HG02798 (cell line): ENCODE measurements around the gene OSTF1.

Experiments
- ATAC-seq: cut with Tn5 transposase; IDR thresholded peaks from one replicate; pipeline ENCODE4 v1.9.1; 2021; ENCODE audit warnings: mild to moderate bottlenecking; ENCODE audit not compliant: unreplicated experiment, poor library complexity

Gene OSTF1

GRCh38 chr9:75083188-75083970 is 4.9 kb upstream of the OSTF1 start:
- no peak for ATAC-seq

DNA sequence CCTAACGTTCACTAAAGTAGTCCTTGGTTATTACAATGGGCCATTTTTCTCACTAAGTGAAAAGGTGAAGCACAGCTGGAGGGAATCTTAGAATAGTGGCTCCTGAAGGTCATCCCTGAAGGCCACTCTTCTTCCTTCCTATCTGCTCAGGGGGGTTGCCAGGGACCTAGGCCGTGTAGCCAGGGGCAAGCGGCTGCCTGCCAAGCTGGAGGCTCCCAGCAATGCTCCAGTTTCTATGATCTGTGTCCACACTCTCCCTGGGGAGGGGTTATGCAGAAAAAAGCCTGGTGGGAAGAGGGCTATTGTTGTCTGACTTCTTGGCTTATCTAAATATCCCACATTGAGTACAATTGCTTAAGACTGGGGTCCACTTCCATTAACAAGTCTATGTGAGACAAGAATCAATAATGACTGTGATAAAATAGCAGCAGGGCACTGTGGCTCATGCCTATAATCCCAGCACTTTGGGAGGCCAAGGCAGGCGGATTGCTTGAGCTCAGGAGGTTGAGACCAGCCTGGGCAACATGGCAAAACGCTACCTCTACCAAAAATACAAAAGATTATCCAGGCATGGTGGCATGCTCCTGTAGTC is 4.1 kb upstream of the OSTF1 start:
- no peak for ATAC-seq

- no peak for ATAC-seq
Measured at GRCh38 chr9:75085640-75086039, 2.7 kb upstream of the OSTF1 start.

- no peak for ATAC-seq
Measured at GRCh38 chr9:75086541-75087288, 1.6 kb upstream of the OSTF1 start.

- peak; percentile 30 for ATAC-seq
Measured at GRCh38 chr9:75087289-75087823, 958 bp upstream of the OSTF1 start.

DNA sequence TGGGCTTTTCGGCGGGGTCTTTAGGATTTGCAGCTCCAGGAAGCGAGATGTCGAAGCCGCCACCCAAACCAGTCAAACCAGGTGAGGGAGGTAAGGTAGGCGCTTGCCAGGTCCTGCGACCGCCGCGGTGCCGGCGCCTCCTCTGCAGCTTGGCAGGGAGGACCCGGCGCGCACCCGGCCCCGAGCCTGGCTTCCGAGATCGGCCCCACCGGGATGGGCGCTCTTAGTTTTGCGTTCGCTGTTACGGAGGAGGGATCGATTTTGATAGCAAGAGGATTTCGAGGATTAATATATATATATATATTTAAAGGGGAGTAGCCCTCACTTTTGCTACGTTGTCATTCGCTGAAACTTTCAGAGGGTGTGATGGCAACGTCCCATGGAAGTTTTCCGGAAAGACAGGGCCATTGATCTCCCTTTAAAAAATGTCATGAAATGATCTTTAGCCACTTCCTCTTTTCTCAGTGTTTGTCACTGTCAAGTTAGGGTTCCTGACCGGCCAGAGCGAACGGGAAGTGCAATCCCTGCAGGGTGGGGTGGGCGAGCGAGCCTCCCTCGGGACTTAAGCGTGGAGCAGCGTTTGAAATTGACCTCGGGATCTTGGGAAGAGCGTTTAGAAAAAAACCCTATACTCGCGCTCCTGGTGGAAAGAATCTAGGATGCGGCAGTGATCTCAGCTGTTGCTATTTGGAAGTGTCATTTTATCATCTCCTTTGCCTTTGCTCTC is 495 bp downstream of the OSTF1 start:
- peak; percentile 28 for ATAC-seq

DNA sequence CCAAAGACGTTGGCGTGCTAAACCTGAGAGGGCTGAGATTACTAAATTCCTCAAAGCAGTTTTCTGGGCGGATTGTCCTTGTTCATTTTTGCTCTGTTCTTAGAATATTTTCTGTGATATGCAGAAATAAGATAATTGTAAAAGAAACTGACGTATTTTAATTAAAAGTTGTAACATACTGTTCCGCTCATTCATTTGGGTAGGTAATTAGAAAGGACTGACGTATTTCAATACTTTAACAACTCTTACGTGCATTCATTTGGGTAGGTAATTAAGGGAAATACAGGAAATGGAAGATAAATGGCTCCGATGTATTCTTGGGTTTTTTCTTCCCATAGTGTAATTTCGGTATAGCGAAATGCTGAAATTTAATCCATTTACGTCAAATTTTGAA is 1.1 kb downstream of the OSTF1 start:
- ATAC-seq: no peak

DNA sequence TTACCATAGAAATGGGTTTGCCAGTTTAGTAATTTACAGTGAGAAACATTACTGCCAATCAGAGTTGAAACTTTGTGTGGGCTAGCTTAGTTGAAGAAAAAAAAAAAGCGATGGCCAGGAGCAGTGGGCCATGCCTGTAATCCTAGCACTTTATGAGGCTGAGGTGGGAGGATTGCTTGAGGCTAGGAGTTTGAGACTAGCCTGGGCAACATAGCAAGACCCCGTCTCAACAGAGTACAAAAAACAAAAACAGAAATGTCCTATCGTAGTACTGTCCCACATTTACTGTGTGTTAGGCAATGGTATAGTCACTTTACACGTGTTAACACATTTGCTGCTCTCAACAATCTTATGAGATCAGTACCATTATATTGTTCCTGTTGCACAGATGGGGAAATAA is 2.3 kb downstream of the OSTF1 start:
- no peak for ATAC-seq

GRCh38 chr9:75092766-75093165 is 4.5 kb downstream of the OSTF1 start:
- ATAC-seq: no peak

GRCh38 chr9:75096796-75097195 is 8.5 kb downstream of the OSTF1 start:
- ATAC-seq: no peak

GRCh38 chr9:75101004-75101588 is 12.8 kb downstream of the OSTF1 start:
- ATAC-seq: no peak

DNA sequence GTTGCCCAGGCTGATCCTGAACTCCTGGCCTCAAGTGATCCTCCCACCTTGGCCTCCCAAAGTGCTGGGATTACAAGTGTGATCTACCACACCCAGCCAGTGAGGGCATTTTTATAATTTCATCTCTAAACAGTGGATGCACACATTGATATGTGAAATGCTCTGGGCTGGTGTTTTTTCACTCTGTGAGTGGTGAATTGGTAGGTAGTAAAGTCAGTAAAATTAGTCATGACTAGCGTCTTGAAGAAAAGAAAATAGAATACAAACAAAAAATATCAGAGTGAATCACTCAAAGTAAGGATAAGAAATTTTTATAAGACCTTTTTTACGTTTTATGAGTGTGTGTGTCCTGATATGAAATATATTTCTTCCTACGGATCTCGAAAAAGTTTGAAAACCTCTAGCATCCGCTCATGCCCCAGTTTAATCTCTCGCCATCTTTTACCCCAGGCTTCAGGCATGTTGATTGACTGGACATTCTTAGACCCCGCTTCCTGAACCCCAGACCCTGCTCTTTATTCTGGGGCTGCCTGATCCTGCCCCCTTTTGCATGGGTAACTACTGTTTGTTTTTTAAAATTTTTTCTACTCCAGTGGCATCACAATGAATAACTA is 14.0 kb downstream of the OSTF1 start:
- ATAC-seq: no peak

- no peak for ATAC-seq
Measured at GRCh38 chr9:75104607-75105006, 16.3 kb downstream of the OSTF1 start.

DNA sequence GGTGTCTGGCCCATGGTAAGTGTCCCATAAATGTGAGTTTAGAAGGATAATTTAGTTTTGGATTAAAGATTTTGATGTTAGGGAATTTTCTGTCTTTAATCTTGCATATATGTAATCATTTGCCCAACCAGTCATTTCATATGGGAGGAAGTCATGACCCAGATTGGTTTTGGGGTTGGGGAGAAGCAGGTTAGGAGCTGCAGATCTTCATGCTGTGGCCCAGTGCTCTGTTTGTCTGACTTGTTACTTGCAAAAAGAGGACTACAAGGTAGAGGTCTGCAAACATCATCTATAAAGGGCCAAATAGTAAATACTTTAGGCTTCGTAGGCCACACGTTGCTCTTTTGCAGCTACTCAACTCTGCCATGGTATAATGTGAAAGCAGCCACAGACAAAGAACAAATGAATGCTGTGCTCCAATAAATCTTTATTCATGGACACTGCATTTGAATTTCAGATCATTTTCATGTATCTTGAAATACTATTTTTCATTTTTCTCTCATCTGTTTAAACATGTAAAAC is 16.8 kb downstream of the OSTF1 start:
- no peak for ATAC-seq

DNA sequence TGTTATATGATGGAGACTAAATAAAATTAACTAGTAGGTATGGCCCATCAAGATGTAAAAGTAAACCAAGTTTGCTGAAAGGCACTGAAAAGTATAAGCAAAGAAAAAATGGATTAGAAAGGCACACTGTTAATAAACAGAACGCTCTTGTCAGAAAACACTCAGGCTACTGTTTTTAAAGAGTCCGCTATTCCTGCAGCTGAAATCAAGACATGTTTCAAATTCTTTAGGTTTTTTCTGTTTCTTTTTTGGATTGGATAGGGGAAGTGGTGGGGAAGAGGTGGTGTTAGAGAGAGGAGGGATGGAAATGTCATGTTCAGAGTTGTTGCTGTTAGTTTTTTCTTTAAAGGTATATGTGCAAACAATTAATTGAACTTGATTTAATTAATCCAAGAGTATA is 17.5 kb downstream of the OSTF1 start:
- ATAC-seq: no peak

GRCh38 chr9:75106857-75107256 is 18.5 kb downstream of the OSTF1 start:
- ATAC-seq: no peak

- no peak for ATAC-seq
Measured at GRCh38 chr9:75108571-75108970, 20.3 kb downstream of the OSTF1 start.

- ATAC-seq: no peak
Measured at GRCh38 chr9:75109210-75109839, 21.0 kb downstream of the OSTF1 start.

GRCh38 chr9:75111019-75111622 is 22.8 kb downstream of the OSTF1 start:
- no peak for ATAC-seq
